HEK293 (cell line): ENCODE measurements around the gene CRYGN.

ENCODE experiments used
- CTCF ChIA-PET: fragments of 350-600 bp; formaldehyde crosslinking; extraction: SDS; loops from one replicate; lab custom pipeline; 2021; ENCODE audit warnings: antibody characterized with exemption; lab: Yijun Ruan, JAX
- POLR2A ChIA-PET: fragments of 300-600 bp; formaldehyde crosslinking; extraction: SDS; loops from one replicate; lab custom pipeline; 2020; ENCODE audit warnings: antibody characterized with exemption, inconsistent platforms; lab: Yijun Ruan, JAX
- H3K27ac ChIP-seq: fragments of 200-500 bp; sonication (Bioruptor generic); 2 replicates; pipeline ENCODE4 v1.5.1; 2014; ENCODE audit warnings: low read depth, low read length, control low read depth, inconsistent platforms; ENCODE audit errors: extremely low read depth
- H3K36me3 ChIP-seq, 2 experiments: fragments of 200-500 bp in 1 of 2; sonication (Bioruptor generic) in 1 of 2; 1 replicate in 1 of 2; 2 replicates in 1 of 2; pipeline ENCODE4 v1.5.1; 2014 to 2017; ENCODE audit warnings: inconsistent platforms in 2 of 2, low read length in 2 of 2; ENCODE audit not compliant: control insufficient read depth in 2 of 2, insufficient read depth in 1 of 2
- H3K4me1 ChIP-seq: fragments of 200-500 bp; sonication (Bioruptor generic); 2 replicates; pipeline ENCODE4 v1.5.1; 2014; ENCODE audit warnings: mild to moderate bottlenecking, low read length, inconsistent platforms; ENCODE audit not compliant: control insufficient read depth, insufficient read depth
- H3K4me3 ChIP-seq: 2 replicates; pipeline ENCODE4 v1.5.1; 2011; ENCODE audit warnings: low read depth, mild to moderate bottlenecking, control low read depth, low read length, moderate library complexity
- H3K9me3 ChIP-seq: fragments of 200-500 bp; sonication (Bioruptor generic); 2 replicates; pipeline ENCODE4 v1.5.1; 2014; ENCODE audit warnings: low read depth, low read length, inconsistent platforms; ENCODE audit not compliant: control insufficient read depth, insufficient read depth
- BCL11A ChIP-seq: fragments of 450-650 bp; formaldehyde crosslinking; IDR thresholded peaks from 2 replicates; pipeline ENCODE4 v1.5.1; 2016; ENCODE audit warnings: low read depth, missing biosample characterization, missing genetic modification characterization
- YY2 ChIP-seq: fragments of 450-650 bp; formaldehyde crosslinking; IDR thresholded peaks from 2 replicates; pipeline ENCODE4 v1.5.1; 2016; ENCODE audit warnings: missing biosample characterization, missing genetic modification characterization
- ZEB2 ChIP-seq: fragments of 450-650 bp; formaldehyde crosslinking; IDR thresholded peaks from 2 replicates; pipeline ENCODE4 v1.5.1; 2016; ENCODE audit warnings: missing biosample characterization, missing genetic modification characterization
- ZIC2 ChIP-seq: fragments of 450-650 bp; formaldehyde crosslinking; IDR thresholded peaks from 2 replicates; pipeline ENCODE4 v1.5.1; 2016; ENCODE audit warnings: missing biosample characterization, missing genetic modification characterization
- ZNF121 ChIP-seq: fragments of 450-650 bp; formaldehyde crosslinking; IDR thresholded peaks from 2 replicates; pipeline ENCODE4 v1.5.1; 2016; ENCODE audit warnings: missing biosample characterization, missing genetic modification characterization
- ZNF157 ChIP-seq: fragments of 450-650 bp; formaldehyde crosslinking; IDR thresholded peaks from 2 replicates; pipeline ENCODE4 v1.5.1; 2016; ENCODE audit warnings: missing biosample characterization, missing genetic modification characterization
- ZNF19 ChIP-seq: fragments of 450-650 bp; formaldehyde crosslinking; IDR thresholded peaks from 2 replicates; pipeline ENCODE4; 2016; ENCODE audit warnings: missing biosample characterization, missing genetic modification characterization, low read depth
- ZNF488 ChIP-seq: fragments of 450-650 bp; formaldehyde crosslinking; IDR thresholded peaks from 2 replicates; pipeline ENCODE4 v1.5.1; 2016; ENCODE audit warnings: missing biosample characterization, missing genetic modification characterization
- ZNF518A ChIP-seq: fragments of 450-650 bp; formaldehyde crosslinking; conservative IDR thresholded peaks from 2 replicates; pipeline ENCODE4 v1.5.1; 2016; ENCODE audit warnings: low read depth, missing biosample characterization, missing genetic modification characterization
- ZNF560 ChIP-seq: fragments of 450-650 bp; formaldehyde crosslinking; IDR thresholded peaks from 2 replicates; pipeline ENCODE4 v1.5.1; 2017; ENCODE audit warnings: missing biosample characterization, missing genetic modification characterization, borderline replicate concordance
- TF ChIP-seq, protein P1 (sequence below): fragments of 450-650 bp; formaldehyde crosslinking; IDR thresholded peaks from 2 replicates; pipeline ENCODE4 v1.5.1; 2016; ENCODE audit warnings: missing biosample characterization, missing genetic modification characterization

CRYGN gene

GRCh38 chr7:151483711-151483983, 43.7 kb upstream of the CRYGN start:
- H3K36me3 ChIP-seq: peaks cover 12 to 72% of the 10 kb centered on the region in 2 experiments
- H3K4me3 ChIP-seq: no peak overlapping the region
- CTCF ChIA-PET: interaction anchor here (1.0 to 1.5 kb wide), 2 partner anchors 213 to 276 kb away, joined by 3 to 4 read pairs; no protein-coding TSS in a partner anchor
- no peak for TF ChIP-seq ZEB2 (tag by site-specific recombination)
- TF ChIP-seq, protein P1, sequence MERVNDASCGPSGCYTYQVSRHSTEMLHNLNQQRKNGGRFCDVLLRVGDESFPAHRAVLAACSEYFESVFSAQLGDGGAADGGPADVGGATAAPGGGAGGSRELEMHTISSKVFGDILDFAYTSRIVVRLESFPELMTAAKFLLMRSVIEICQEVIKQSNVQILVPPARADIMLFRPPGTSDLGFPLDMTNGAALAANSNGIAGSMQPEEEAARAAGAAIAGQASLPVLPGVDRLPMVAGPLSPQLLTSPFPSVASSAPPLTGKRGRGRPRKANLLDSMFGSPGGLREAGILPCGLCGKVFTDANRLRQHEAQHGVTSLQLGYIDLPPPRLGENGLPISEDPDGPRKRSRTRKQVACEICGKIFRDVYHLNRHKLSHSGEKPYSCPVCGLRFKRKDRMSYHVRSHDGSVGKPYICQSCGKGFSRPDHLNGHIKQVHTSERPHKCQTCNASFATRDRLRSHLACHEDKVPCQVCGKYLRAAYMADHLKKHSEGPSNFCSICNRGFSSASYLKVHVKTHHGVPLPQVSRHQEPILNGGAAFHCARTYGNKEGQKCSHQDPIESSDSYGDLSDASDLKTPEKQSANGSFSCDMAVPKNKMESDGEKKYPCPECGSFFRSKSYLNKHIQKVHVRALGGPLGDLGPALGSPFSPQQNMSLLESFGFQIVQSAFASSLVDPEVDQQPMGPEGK (tag by site-specific recombination): no peak
- no peak for TF ChIP-seq YY2 (tag by site-specific recombination)
- TF ChIP-seq ZNF518A (tag by site-specific recombination): no peak
- no peak for TF ChIP-seq ZNF157 (tag by site-specific recombination)
- no peak for TF ChIP-seq ZNF19
- TF ChIP-seq ZIC2 (tag by site-specific recombination): no peak
- TF ChIP-seq BCL11A (tag by site-specific recombination): no peak
- POLR2A ChIA-PET: no interaction called here
- H3K4me1 ChIP-seq: no peaks in the 10 kb centered on the region
- no peaks in the 10 kb centered on the region for H3K9me3 ChIP-seq
- no peak overlapping the region for H3K27ac ChIP-seq

- Histone ChIP-seq H3K36me3 (peaks cover 12 to 68% of the 10 kb centered on the region in 2 experiments), H3K27ac (no peak overlapping the region), H3K4me1 (no peaks in the 10 kb centered on the region), H3K4me3 (no peak overlapping the region), H3K9me3 (no peaks in the 10 kb centered on the region)
- ChIA-PET POLR2A (no interaction called here), CTCF (interaction anchor here (1.0 to 1.5 kb wide), 2 partner anchors 37 to 214 kb away, joined by 3 read pairs; partner anchors contain the start of gene RHEB)
- no peak for TF ChIP-seq ZNF488 (tag by site-specific recombination)
Measured at GRCh38 chr7:151482883-151483710, 43.2 kb upstream of the CRYGN start.

DNA sequence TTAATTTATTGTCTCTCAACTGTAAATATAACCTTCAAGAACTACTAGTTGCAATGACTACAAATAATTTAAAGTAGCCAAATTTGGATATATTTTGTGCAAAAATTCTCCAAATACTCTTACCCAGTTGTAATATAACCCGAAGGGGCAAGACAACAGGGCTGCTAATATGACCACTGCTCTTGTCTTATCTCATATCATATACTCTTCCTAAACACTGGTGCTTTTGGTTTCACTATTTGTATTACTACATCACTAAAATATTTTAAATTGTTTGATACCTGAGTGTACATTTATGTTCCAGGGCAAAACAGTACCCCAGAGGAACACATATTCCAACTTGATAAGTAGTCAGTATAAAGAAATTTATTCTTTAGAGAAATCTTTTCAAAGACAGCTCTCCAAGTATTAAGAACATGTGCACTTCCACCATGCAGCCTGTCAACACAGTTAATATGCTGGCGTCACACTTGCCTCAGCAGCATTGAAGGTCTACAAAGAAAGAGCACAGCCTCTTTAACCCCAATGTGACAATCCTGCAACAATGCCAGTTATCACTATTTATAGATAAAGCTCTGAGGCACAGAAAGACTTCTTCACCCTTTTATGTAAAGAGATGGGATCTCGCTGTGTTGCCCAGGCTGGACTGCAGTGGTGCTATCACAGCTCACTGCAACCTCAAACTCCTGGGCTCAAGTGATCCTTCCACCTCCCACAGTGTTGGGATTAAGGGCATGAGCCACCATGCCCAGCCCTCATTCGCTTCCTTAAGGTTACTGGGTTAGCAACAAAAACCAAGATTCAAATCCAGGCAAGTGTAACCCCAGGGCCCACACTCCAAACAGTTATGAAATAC, 41.9 kb upstream of the CRYGN start:
- ChIA-PET CTCF (interaction anchor here (1.3 to 1.5 kb wide), 2 partner anchors 38 to 113 kb away, joined by 3 read pairs; partner anchors contain the start of gene RHEB), POLR2A (no interaction called here)
- Histone ChIP-seq H3K4me3 (no peak overlapping the region), H3K27ac (no peak overlapping the region), H3K4me1 (no peaks in the 10 kb centered on the region), H3K36me3 (peaks cover 12 to 67% of the 10 kb centered on the region in 2 experiments), H3K9me3 (no peaks in the 10 kb centered on the region)
- TF ChIP-seq ZNF121 (peak; percentile 86), ZNF560 (tag by site-specific recombination) (no peak)
